Body of pancreas (tissue), 4 donors: ENCODE data around the gene TOPORS. TPM values are rescaled to one million over a fixed set of nuclear protein-coding genes. Genes with fewer than 3 reads are reported as not detected.

Experiments
- ATAC-seq: fragments of 150-250 bp; one replicate; pipeline ENCODE4 v1.9.1; 2016
- DNase-seq, 4 donors: peaks; one replicate each; pipeline ENCODE4 v3.0.0-alpha.2; 2019
- H3K27ac ChIP-seq, 4 donors: fragments of 200-600 bp; sonication (generic); 1 replicate in 3 of 4; 2 replicates in 1 of 4; pipeline versions ENCODE4 v1.5.1 to v1.6.1; 2016 to 2019; ENCODE audit warnings: mild to moderate bottlenecking in 1 of 4, mixed read lengths in 1 of 4, moderate library complexity in 1 of 4
- H3K27me3 ChIP-seq, 2 donors: fragments of 200-600 bp; sonication (generic); one replicate each; pipeline ENCODE4 v1.6.0; 2016; ENCODE audit warnings: mild to moderate bottlenecking in 1 of 2
- H3K36me3 ChIP-seq, 2 donors: fragments of 200-600 bp; sonication (generic); replicated peaks in 1 of 2; 2 replicates each; pipeline ENCODE4 v1.5.1; 2016; ENCODE audit warnings: low read depth in 2 of 2; ENCODE audit not compliant: insufficient read depth in 1 of 2
- H3K4me1 ChIP-seq: fragments of 200-600 bp; sonication (generic); one replicate; pipeline ENCODE4 v1.6.0; 2016
- H3K4me3 ChIP-seq, 2 donors: fragments of 200-600 bp; sonication (generic); 1 replicate in 1 of 2; 2 replicates in 1 of 2; pipeline ENCODE4 v1.5.1; 2016 to 2019
- H3K9me3 ChIP-seq, 3 donors: fragments of 200-600 bp; sonication (generic); 1 replicate in 2 of 3; 2 replicates in 1 of 3; pipeline ENCODE4 v1.5.1; 2016
- POLR2A ChIP-seq, 3 donors: fragments of 450-650 bp; IDR thresholded peaks; one replicate each; pipeline ENCODE4 v1.6.1; 2016; ENCODE audit warnings: antibody characterized with exemption in 3 of 3, mild to moderate bottlenecking in 2 of 3
- WGBS, 2 donors: methylation state at CpG; one replicate each; pipeline ENCODE4 v1.1.5; 2017; 5-methylcytosine and 5-hydroxymethylcytosine counted together
- intact Hi-C: fragments of 100-400 bp; cut with DNase I; formaldehyde crosslinking; loops from one replicate; pipeline ENCODE4 v1.15.1; 2023
- total RNA-seq, 2 donors: library from RNA; depleted of rRNA; stranded (reverse); fragments of >200 nt; gene quantifications; one replicate each; pipeline ENCODE4 v1.1.0, GENCODE V29; 2016
- TF ChIP-seq, protein P1 (sequence below), 7 experiments: fragments of 450-650 bp in 4 of 7; fragments of 200-600 bp in 3 of 7; sonication (generic) in 3 of 7; IDR thresholded peaks; one replicate each; pipeline ENCODE4 v1.5.1; 2016 to 2019; ENCODE audit warnings: antibody characterized with exemption in 7 of 7

Gene TOPORS
- total RNA-seq, 2 donors from 2014 or later = 9.9 to 12.2 TPM

DNA sequence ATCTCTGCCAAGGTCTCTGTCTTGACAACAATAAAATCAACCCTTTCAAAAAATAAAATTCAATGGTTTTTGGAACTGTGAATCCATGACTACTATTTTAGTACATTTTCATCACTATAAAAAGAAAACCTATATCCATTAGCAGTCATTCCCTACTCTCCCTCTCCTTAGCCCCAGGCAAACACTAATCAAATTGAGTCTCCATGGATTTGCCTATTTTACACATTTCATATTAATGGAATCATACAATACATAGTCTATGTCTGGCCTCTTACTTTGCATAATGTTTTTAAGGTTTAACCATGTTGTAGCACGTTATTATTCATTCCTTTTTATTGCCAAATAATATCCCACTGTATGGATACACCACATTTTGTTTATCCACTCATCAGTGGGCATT lies 50.5 kb downstream of the TOPORS start:
- intact Hi-C loops = no loop called here
- H3K36me3 ChIP-seq = peaks cover 0 to 7% of the 10 kb centered on the region in 2 donors
- 78 to 80% methylated on average over 1 of the region's 1 CpG for WGBS, 2 donors
- no peak overlapping the region for H3K27ac ChIP-seq
- no peaks in the 10 kb centered on the region for H3K4me1 ChIP-seq
- TF ChIP-seq, protein P1, sequence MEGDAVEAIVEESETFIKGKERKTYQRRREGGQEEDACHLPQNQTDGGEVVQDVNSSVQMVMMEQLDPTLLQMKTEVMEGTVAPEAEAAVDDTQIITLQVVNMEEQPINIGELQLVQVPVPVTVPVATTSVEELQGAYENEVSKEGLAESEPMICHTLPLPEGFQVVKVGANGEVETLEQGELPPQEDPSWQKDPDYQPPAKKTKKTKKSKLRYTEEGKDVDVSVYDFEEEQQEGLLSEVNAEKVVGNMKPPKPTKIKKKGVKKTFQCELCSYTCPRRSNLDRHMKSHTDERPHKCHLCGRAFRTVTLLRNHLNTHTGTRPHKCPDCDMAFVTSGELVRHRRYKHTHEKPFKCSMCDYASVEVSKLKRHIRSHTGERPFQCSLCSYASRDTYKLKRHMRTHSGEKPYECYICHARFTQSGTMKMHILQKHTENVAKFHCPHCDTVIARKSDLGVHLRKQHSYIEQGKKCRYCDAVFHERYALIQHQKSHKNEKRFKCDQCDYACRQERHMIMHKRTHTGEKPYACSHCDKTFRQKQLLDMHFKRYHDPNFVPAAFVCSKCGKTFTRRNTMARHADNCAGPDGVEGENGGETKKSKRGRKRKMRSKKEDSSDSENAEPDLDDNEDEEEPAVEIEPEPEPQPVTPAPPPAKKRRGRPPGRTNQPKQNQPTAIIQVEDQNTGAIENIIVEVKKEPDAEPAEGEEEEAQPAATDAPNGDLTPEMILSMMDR (IDR thresholded peaks at IDR 0.05) = no peak
- TF ChIP-seq POLR2A (IDR thresholded peaks at IDR 0.05) = no peak
- H3K9me3 ChIP-seq = no peaks in the 10 kb centered on the region
- H3K4me3 ChIP-seq = no peak overlapping the region
- ATAC-seq (no peak), DNase-seq (no peak)
- no peaks in the 10 kb centered on the region for H3K27me3 ChIP-seq

DNA sequence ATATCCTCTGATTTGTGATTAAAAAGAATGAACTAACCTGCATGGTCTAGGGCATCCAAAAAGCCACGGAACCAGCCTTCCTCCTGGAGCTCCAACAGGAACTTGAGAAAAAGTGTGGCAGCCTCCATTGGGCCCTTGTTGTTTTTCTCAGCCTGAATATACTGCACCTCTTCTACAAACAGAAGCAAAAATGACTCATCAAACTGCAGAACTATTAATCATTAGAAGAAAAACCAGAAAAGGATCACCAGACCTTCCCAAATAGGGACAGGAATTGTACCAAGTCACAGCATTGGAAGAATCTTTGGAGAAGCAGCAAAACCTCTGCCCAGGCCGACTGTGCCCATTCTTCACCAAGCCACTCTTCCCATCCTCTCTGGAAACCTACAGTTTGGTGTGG lies 51.6 kb downstream of the TOPORS start:
- TF ChIP-seq, protein P1 (IDR thresholded peaks at IDR 0.05) = no peak
- no peak for TF ChIP-seq POLR2A (IDR thresholded peaks at IDR 0.05)
- ATAC-seq (no peak), DNase-seq (no peak)
- intact Hi-C loops = no loop called here
- no peak overlapping the region for H3K4me3 ChIP-seq
- H3K27me3 ChIP-seq = no peaks in the 10 kb centered on the region
- H3K4me1 ChIP-seq = no peaks in the 10 kb centered on the region
- 80 to 90% methylated on average over 2 of the region's 2 CpGs for WGBS, 2 donors
- no peaks in the 10 kb centered on the region for H3K9me3 ChIP-seq
- H3K36me3 ChIP-seq = peaks cover 0 to 10% of the 10 kb centered on the region in 2 donors
- H3K27ac ChIP-seq = no peak overlapping the region

DNA sequence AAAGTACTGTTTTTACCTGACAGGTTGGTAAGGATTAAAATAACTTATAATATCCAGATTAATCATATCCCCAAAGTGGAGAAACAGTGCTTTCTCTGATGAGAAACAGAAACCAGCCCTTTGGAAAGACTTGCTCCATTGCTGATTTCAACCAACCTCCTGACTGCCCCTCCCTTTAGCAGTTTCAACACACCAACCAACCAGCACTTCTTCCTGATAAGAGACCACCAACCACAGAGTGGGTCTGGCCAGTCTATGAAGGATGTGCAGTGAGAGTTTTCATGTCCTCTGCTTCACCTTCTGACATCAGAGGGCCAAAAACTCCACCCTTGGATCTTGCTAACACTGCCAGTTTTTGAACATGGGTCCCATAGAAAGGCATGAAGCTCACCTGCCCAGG lies 54.5 kb downstream of the TOPORS start:
- H3K27me3 ChIP-seq = no peaks in the 10 kb centered on the region
- TF ChIP-seq POLR2A (IDR thresholded peaks at IDR 0.05) = no peak
- TF ChIP-seq, protein P1 (IDR thresholded peaks at IDR 0.05) = no peak
- no peak overlapping the region for H3K4me3 ChIP-seq
- ATAC-seq = no peak
- no peak for DNase-seq
- no peaks in the 10 kb centered on the region for H3K4me1 ChIP-seq
- no peaks in the 10 kb centered on the region for H3K9me3 ChIP-seq
- peaks cover 0 to 10% of the 10 kb centered on the region in 2 donors for H3K36me3 ChIP-seq
- H3K27ac ChIP-seq = no peak overlapping the region
- intact Hi-C loops = no loop called here

DNA sequence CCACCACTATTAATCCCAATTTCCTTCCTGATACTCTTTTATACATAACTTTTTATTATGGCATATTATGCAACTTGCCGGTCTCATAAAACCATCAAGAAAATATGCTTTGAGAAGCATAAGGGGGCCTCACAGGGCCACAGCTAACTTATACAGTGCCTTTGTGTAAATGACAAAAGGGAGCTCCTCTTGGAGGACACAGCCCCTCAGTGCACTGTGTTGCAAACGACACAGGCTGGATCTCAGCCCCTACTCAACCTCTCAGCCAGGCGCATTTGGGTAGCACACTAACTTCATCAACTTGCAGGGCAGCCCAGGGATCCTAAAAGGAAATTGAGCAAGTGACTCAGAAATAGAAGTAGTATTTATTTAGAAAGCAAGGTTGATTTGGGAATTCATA lies 61.8 kb downstream of the TOPORS start:
- H3K4me1 ChIP-seq = no peaks in the 10 kb centered on the region
- intact Hi-C loops = no loop called here
- TF ChIP-seq, protein P1 (IDR thresholded peaks at IDR 0.05) = no peak
- no peak for TF ChIP-seq POLR2A (IDR thresholded peaks at IDR 0.05)
- 72 to 88% methylated on average over 3 of the region's 3 CpGs for WGBS, 2 donors
- H3K9me3 ChIP-seq = no peaks in the 10 kb centered on the region
- DNase-seq (no peak), ATAC-seq (no peak)
- H3K4me3 ChIP-seq = no peak overlapping the region
- no peak overlapping the region for H3K27ac ChIP-seq
- peaks cover 0 to 14% of the 10 kb centered on the region in 2 donors for H3K36me3 ChIP-seq
- H3K27me3 ChIP-seq = no peaks in the 10 kb centered on the region

Other genes with a start within 250 kb of the TOPORS start
- gene ACO1, start 167.9 kb downstream of the TOPORS start, total RNA-seq = 10 to 100 TPM; 48.8 to 51.1 TPM
- 1 to 10 TPM; 2.6 to 6.5 TPM for gene RIGI, start 26.4 kb downstream of the TOPORS start, total RNA-seq
- gene SMIM27, start 259 bp downstream of the TOPORS start, total RNA-seq = under 1 TPM in 1 of 2 donors, not detected in 1; 0.52 TPM
- 1 to 10 TPM; 6.9 to 7.5 TPM for gene NDUFB6, start 20.6 kb upstream of the TOPORS start, total RNA-seq
- gene TAF1L, start 83.1 kb upstream of the TOPORS start, total RNA-seq = not detected
- gene TMEM215, start 231.0 kb upstream of the TOPORS start, total RNA-seq = not detected